HG03280 (cell line): ENCODE results near the gene SYT5.
"Not testable (repeated sequence)": the region's sequence is repeated elsewhere in the genome, so short reads cannot be mapped to it uniquely, and the experiment has no call there.

Experiments
- ATAC-seq: cut with Tn5 transposase; IDR thresholded peaks from one replicate; pipeline ENCODE4 v1.9.1; 2021; ENCODE audit warnings: mild to moderate bottlenecking, moderate library complexity; ENCODE audit not compliant: unreplicated experiment

Gene SYT5

DNA sequence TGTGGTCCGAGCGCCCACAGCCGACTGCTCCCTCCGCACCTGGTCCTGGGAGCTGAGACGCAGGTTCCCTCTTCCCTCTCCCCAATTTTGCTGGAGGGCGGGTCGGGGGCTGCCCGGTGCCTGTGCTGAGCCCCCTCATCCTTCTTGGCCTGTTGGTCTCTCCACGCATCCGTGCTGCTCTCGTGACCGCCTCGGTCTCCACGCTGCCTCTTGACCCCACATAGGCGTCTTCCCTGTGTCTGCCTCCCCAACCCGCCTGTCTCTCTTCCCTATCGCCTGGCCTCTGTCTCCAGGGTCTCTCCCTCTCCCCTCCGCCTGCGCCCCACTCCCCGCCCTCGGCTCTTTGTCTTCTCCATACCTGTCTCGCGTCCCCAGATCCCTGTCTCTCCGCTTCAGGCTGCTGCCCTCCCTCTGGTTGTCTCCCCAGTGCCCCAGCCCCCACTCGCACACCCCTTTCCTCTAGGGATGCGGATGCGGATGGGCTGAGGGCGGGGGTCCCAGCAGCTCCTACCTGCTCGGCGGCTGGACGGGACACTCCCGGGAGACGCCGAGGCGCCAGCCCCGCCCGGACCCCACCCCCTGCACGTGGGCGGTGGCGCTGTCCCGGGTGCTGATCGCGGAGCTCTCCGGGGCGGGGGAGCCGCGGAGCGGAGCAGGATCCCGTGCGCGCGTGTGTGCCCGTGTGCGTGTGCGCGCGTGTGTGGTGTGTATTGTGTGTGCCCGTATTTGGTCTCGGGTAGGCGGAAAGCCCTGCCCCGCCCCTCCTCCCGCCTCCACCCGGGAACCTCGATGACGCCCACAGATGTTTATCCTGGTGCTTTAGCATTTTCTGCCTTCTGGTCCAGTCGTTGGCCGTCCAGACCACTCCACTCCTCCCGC, at the start of gene SYT5:
SYT5 (minus strand) TSS at position 684 of the 879 bp plus-strand sequence. CDS start 1,248 bp downstream, outside the sequence.
- peak; percentile 43 for ATAC-seq

DNA sequence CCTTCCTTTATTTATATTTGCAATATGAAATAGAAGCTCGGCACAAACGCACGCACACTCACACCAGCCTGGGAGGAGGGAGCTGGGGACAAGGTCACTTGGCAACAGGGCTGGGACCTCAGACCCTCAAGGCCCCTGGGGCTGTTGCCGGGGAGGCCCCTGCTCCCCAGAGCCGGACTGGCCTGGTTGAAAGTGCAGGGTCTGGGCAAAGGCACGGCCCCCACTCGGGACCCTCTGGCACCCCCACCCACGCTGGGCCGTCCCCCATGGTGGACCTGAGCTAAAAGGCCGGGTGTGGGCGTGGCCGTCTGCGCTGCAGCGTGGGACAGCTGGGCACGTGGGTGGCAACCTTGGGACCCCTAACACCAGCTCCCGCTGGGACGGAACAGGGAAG, 49.7 kb upstream of the SYT5 start:
- no peak for ATAC-seq

DNA sequence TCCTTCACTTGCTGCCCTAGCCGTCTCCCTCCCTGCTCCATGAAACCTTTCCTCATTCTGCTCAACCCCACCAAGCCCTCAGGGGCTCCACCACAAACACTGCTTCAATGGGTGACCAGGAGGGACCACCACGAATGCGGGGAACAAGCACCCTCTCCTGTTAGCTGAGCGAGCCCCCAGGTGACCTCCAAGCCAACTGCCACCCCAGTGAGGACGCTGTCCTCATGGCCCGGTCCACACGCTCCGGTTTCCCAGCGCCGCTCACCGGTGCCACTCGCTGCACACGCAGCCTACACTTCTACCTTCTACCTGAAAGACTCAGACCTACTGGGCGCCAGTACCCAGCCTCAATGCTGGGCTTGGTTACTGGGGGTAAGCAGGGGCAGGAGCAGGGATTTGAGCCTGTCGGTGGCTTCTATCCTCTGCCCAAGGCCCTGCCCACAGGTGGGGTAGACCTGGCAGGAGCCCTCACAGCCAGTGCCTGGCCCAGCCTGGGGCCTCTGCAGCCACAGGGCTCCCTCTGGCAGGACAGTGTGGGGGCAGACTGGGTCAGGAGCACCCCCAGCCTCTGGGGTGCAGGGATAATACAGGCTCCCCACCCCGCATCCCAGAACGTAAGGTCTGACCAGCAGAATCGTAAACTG, 49.2 kb upstream of the SYT5 start:
- ATAC-seq: no peak

DNA sequence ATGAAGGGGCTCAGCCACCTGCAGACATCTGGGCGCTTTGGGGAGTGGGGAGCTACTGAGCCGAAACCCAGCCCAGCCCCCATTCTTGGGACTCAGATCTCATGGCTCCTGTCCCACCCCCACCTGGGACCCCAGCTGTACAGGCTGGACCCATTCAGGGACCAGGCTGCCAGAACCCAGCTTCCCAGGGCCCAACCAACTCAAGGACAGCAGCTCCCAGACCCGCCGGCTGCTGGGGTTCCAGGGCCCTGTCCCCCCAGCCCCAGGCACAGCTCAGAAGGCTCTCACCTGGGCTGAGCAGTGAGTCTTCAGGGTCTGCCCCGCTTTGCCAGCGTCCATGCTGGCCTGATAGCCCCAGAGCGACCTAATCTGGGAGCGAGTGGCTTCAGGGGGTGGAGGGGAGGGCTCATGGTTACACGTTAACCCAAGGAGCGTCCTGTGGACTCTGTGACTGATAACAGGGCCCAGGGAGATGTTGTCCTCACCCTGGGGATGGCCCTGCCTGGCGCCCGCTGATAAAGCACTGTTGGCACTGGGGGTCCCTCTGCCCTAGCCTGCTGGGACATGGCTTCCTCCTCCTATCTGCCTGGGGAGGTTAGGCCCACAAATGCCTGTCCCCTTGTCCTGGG, 48.4 kb upstream of the SYT5 start, which contains the start of gene TMEM86B:
TMEM86B (minus strand) TSS at position 361 of the 629 bp plus-strand sequence; CDS start at position 339, 22 bp downstream.
- no peak for ATAC-seq

DNA sequence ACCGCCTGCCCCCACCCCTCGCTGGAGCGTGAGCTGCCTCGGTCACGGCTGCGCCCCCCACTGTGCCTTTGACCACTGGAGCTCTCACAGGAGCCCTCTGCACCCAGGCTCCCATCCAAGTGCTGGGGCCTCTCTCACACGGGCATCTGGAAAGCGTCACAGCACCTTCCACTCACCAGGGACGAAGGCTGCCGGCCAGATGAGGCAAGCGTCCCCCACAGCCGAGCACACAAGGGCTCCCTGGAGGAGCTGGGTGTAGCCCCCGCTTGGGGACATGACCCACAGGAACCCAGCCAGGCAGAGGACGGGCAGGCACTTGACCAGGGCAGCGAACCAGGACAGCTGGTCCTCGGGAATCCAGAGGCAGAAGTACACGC, 47.9 kb upstream of the SYT5 start:
- no peak for ATAC-seq

DNA sequence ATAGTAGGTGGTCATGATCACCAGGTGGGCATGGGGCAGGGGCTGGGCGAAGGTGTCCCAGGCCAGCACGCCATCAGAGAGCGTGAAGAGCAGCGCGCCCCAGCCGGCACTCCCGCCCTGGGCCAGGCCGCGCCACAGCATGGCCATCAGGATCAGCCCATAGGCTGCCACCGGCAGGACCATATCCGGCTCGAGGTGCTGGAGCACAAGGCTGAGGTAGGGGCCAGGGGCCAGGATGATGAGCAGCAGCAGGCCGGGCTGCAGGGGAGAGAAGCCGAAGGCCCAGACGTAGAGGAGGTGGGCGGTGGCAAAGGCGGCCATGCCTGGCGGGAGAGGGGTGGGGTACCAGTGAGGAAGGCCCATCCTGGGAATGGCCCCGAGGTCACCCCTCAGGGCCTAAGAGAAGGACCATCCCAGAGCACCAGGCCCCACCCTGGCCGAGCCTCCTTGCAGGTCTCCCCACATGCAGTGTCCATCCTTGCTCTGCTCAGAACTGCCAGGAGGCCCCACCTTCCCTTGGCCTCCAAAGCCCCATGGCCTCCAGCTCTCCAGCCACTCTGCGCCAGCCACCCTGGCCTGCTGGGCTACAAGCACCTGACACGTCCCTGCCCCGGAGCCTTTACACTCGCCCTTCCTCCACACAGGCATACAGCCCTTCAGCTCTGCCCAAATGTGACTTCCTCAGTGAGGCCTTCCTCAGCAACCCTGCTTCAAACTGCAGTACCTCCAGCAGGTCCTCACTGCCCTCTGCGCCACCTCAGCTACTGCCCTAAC, 47.3 kb upstream of the SYT5 start:
- ATAC-seq: no peak

DNA sequence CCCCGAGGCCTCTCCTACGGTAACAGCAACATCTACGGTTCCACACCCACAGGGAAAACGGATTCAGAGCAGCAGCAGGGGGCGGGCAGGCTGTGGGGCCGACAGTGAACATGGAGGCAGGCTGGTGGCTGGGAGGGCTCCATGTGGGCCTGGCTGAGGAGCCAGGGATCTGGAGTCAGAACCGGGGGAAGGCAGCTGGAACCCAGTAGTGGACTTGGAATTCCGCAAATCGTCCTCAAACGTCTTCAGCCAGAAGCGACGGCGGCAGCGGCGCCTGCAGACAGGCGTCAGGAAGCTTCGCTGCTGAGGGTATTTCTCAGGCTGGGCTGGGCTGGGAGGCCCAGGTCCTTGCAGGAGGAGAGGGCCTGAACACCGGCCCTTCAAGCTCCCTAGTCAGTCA, 46.7 kb upstream of the SYT5 start:
- ATAC-seq: no peak

DNA sequence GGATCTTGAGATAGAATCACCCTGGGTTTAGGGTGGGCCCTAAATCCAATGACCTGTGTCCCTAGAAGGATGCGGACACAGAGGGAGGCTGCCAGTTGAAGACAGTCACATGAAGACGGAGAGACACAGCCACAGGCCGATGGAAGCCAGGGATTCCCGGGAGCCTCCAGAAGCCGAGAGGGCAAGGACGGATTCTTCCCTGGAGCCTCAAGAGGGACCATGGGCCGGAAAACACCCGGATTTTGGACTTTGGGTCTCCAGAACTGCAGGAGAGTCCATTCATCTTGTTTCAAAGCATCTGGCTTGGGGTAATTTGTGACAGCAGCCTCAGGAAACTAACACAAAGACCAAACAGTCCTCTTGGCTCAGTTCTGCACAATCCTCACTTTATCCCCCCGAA, 46.2 kb upstream of the SYT5 start:
- ATAC-seq: no peak

DNA sequence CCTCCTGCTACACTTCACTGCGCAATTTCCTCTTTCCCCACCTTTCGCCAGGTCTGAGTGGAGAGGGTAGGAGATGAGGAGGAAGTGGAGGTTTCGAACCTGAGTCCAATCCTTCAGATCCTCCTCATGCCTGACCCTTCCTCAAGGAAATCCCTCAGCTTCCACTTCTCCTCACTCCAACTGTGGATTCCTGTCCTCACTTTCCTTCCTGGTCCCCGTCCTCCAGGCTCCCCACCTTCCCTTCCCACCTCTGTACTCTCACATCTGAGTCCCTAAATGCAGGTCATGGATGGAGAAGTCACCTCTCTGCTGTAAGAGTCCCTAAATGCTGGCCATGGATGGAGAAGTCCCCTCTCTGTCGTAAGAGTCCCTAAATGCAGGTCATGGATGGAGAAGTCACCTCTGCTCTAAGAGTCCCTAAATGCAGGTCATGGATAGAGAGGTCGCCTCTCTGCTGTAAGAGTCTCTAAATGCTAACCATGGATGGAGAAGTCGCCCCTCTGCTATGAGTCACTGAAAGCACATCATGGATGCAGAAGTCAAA, 45.4 kb upstream of the SYT5 start:
- no peak for ATAC-seq

DNA sequence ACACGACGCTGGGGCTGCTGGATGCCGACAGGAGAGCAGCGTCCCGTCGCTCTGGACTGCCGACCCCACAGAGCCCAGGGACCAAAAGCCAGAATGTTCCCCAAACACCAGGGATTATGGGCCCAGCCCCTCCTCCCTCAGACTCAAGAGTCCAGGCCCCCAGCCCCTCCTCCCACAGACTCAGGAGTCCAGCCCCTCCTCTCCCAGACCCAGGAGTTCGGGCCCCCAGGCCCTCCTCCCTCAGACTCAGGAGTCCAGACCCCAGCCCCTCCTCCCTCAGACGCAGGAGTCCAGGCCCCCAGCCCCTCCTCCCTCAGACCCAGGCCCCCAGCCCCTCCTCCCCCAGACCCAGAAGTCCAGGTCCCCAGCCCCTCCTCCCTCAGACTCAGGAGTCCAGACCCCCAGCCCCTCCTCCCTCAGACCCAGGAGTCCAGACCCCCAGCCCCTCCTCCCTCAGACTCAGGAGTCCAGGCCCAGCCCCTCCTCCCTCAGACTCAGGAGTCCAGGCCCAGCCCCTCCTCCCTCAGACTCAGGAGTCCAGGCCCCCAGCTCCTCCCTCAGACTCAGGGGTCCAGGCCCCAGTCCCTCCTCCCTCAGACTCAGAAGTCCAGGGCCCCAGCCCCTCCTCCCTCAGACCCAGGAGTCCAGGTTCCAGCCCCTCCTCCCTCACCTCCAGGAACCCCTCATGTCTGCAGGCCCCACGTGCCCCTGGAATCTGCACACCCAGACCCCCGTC, 44.8 kb upstream of the SYT5 start:
- ATAC-seq: not testable (repeated sequence)

DNA sequence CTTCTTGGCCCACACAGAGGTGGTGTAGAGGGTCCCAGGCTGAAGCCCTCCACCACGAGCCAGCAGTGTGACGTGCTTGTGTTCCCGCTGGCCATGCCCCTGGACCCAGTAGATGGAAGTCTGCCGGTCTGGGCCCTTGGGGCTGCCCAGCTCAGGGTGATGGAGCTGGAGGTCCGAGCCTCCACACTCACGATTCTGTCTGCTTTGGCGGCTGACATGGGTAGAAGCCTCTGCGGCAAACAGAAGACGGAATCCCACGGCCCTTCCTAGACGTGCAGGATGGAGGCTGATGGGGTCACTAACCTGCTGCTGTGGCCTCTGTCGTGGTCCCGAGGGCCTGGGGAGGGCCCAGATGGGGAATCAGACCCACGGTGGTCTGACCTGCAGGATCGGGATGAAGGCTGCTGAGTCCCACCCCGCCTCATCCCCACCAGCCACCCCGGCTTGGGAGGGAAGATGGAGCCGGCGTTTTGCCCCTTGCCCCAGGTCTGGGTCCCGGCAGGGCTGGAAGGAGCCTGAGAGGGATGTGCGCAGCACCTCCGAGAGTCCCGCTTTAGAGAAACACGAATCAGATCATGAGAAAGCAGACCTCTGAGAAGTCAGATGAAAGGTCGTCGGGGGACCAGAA, 44.1 kb upstream of the SYT5 start:
- no peak for ATAC-seq

DNA sequence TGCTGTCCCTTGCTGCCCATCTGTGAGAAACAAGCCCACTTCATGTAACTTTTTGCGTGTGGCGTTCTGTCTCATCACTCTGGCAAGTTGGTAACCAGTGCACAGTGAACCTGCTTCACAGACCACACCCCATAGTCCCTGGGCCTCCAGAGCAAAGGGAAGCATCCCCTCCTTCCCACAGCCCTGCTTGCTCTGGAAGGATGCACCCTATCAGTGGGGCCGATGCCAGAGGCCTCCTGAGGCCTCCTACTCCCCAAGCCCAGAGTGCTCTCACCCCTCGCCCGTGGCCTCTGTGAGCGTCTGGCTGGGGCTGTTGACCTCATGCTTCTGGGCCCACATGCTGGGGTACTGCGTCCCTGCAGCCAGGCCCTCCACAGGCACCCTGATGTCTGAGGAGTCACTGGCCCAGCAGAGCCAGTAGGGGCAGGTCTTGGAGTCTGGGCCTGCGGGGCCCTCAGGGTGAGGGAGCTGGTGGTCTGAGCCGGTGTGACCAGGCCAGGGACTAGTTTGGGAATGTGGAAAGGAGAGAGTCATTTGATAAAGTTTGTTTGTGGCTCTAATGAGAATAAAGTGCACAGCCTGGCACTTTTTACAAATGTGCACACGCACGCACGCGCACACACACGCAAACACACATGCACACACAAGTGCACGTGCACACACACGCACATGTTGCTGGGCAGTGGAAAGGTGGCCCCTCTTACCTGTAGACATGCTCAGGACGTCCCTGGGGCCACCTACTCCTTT, 43.4 kb upstream of the SYT5 start:
- no peak for ATAC-seq

DNA sequence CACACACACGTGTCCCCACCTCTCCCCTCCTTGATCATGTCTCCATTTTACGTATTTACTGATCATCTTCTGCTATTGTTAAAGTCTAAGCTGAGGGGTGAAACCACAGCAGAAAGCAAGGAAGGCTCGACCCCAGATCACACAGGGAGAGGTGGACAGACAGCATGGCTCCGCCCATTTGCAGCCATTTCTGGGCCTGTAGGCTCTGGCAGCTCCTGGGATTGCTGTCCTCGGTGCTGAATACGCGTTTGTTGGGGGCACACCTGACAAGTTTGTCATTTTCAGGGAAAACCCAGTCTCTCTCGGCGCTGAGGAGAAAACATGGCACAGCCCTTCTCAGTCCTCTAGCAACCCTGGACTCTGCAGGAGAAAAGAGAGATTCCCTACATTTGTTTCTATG, 40.4 kb upstream of the SYT5 start:
- no peak for ATAC-seq

DNA sequence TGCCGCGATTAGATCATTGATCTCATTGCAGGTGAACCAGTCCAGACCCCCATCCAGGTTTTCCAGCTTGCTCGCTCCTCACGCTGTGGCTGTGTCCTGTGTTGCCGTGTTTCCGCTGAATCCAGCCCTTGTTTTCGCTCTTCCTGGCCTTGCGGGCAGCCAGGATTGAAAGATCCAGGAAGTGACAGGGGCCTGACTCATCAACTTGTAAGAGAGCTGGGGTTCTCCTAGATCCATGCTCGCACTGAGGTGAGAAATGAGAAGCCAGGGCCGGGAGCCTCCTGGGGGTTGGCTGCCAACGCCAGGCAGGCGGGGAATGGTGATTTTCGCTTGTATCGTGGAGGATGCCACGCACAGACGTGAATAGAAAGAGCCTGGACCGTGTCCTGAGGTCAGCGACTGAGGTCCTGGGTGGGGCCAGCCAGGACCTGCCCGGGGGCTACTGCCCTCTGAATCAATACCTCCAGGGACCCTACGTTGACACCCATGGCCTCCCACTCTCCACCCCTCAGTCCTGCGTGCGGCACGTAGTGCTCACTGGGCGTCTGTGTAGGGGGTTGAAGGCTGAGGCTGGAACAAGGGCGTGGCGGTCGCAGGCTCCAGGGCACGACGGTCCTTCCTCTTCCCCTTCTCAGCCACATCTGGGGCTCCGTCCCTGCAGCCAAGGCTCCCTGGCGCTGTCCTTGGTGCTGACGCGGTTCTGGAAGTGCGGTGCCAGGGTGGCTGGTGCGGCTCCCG, 36.5 kb upstream of the SYT5 start:
- no peak for ATAC-seq

DNA sequence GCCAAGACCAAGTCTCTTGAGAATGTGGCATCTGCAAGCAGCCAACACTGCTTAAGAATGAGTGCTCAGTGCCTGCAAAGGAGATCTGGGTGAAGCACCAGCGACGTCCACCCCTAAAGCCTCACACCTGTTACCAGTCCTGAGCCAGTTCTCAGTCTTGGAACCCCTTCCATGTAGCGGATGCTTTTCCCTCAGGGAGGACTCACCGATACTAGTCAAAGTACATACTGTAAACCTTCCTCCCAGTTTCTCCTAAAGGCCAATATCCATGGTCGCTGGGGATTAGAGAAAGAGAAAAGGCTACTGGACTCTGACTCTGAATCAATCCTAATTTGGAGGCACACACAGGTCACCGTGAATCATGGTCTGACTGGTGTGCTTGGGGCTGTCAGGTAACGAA, 33.5 kb upstream of the SYT5 start:
- ATAC-seq: no peak

DNA sequence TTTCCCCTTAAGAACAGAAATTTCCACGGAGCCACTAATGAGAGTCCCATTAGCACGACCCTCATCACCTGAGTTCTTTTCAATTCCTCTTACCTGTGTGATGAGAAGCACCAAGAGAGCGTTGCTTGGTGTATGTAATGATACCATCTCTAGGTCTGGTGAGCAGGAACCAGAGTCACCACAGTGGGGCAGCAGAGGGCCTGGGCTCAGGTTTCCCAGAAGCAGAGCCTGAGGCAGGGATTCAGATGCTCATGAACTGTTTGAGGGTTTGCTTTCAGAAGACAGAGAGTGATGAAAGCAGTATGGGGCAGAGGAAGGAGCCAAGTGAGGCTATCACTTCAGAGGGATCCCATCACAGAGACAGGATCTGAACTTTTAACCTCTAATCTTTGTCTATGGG, 32.4 kb upstream of the SYT5 start:
- ATAC-seq: no peak

DNA sequence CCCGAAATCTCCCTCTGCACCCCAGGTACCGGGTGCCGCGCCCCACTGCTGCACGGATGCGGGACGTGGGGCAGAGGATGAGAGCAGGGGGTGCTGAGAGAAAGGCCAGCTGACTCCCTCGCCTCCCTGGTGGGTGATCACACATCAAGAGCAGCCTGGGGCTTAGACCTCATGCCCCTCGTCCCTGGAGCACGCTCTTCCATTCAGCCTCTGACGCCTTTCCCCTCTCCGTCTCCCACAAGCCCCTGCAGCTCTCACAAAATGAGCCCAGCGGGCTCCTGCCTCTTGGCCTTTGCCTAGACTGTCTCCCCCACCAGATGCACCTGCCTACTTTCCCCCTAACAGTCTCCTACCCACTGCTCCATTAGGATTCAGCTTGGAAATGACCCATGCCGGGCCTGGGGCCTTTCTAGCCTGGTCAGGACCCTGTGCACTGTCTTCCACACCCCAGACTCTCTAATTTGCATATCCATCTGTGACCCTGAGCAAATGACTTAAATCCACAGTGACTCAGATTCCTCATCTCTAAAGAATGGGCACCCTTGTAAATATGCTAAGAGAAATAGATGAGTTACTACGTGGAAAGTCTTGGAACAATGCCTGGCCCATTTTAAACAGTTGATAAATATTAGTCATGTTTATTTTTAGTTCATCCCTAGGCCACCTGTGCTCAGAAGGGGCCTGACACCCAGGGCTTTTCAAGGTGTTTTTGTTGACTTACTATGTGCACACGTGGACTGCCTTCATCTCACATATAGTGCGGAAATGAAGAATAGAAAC, 29.8 kb upstream of the SYT5 start:
- ATAC-seq: no peak
